Thyroid gland (tissue), 4 donors: ENCODE data around the gene TET1.

Experiments used
- CTCF ChIP-seq, 6 experiments: fragments of 200-600 bp in 3 of 6; fragments of 450-650 bp in 3 of 6; sonication (generic) in 3 of 6; IDR thresholded peaks; one replicate each; pipeline ENCODE4 v1.5.1; 2016 to 2019; ENCODE audit warnings: antibody characterized with exemption in 6 of 6, mild to moderate bottlenecking in 2 of 6, inconsistent platforms in 1 of 6, moderate library complexity in 1 of 6
- POLR2A ChIP-seq, 2 donors: fragments of 450-650 bp; IDR thresholded peaks; one replicate each; pipeline ENCODE4 v1.6.1; 2017; ENCODE audit warnings: antibody characterized with exemption in 2 of 2, mild to moderate bottlenecking in 2 of 2, moderate library complexity in 1 of 2

- no peak for TF ChIP-seq CTCF (IDR thresholded peaks at IDR 0.05)
- no peak for TF ChIP-seq POLR2A (IDR thresholded peaks at IDR 0.05)
Measured at GRCh38 chr10:68562661-68563570, 2.8 kb downstream of the TET1 start.
